Adrenal gland (tissue), 5 donors: ENCODE measurements around the gene PTDSS2.

Experiments
- CTCF ChIP-seq, 6 experiments: fragments of 450-650 bp in 4 of 6; fragments of 200-600 bp in 2 of 6; sonication (generic) in 1 of 6; IDR thresholded peaks; 1 replicate in 5 of 6; 2 replicates in 1 of 6; pipeline versions ENCODE4 v1.5.1 to v1.8.0; 2016 to 2021; ENCODE audit warnings: antibody characterized with exemption in 6 of 6, mild to moderate bottlenecking in 2 of 6, moderate library complexity in 1 of 6
- POLR2A ChIP-seq, 2 donors: fragments of 450-650 bp; IDR thresholded peaks; one replicate each; pipeline ENCODE4 v1.6.1; 2017; ENCODE audit warnings: antibody characterized with exemption in 2 of 2, mild to moderate bottlenecking in 2 of 2, moderate library complexity in 1 of 2
- donor health status: DM: no; HTN: no; CAD: no.

- TF ChIP-seq CTCF (IDR thresholded peaks at IDR 0.05) (no peak), POLR2A (IDR thresholded peaks at IDR 0.05) (no peak)
Measured at GRCh38 chr11:521177-521688, 71.2 kb downstream of the PTDSS2 start.
